Measurements from ENCODE around the gene SLC6A13. TPM values are rescaled to one million over a fixed set of nuclear protein-coding genes. Genes with fewer than 3 reads are reported as not detected.

The SLC6A13 gene
- total RNA-seq, 1 experiment from 2014 or later, result not detected

DNA sequence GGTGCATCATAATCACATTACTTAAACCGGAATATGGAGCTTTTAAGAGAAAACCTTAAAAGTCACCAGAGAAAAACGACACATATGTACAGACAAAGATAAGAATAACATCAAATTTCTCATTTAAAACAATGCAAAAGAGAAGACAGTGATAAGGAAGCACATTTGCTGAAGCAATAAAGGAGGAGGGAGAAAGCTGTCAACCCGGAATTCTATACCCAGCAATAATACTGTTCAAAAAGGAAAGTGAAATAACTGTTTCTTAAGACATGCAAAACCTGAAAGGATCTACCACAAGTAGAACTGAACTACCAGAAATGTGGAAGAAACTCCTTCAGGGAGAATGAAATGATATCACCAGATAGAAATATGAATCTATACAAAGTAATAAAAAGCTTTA is 15.4 kb downstream of the SLC6A13 start:
- Histone ChIP-seq H2AK5ac (ENCODE audit: insufficient read length, low read length) (no peak overlapping the region), H4K8ac (replicated peaks; ENCODE audit: insufficient read length, low read depth, low read length) (no peak overlapping the region), H3K27ac (ENCODE audit: insufficient read length, low read depth, low read length) (no peak overlapping the region), H3K4me1 (ENCODE audit: insufficient read depth, low read length) (no peaks in the 10 kb centered on the region), H3K9ac (ENCODE audit: extremely low read depth, insufficient read length, low read length) (no peak overlapping the region), H4K91ac (ENCODE audit: insufficient read length, low read depth, low read length) (no peak overlapping the region), H3K79me1 (ENCODE audit: insufficient read depth, low read depth, low read length, poor library complexity, severe bottlenecking) (no peaks in the 10 kb centered on the region), H3K56ac (ENCODE audit: insufficient read length, low read depth, low read length) (no peak overlapping the region), H3K4me2 (ENCODE audit: insufficient read depth, insufficient read length, low read length) (no peak overlapping the region), H3K4ac (ENCODE audit: low read depth, low read length) (no peak overlapping the region), H3K27me3 (ENCODE audit: insufficient read depth, low read length) (no peaks in the 10 kb centered on the region), H2AFZ (ENCODE audit: low read length) (no peak overlapping the region), H3K14ac (ENCODE audit: insufficient read depth, low read length) (no peak overlapping the region), H3K79me2 (ENCODE audit: insufficient read depth, low read length) (no peaks in the 10 kb centered on the region), H3T11ph (ENCODE audit: low read length) (no peak overlapping the region), H2BK15ac (ENCODE audit: low read depth, low read length) (no peak overlapping the region), H4K20me1 (ENCODE audit: control insufficient read depth, insufficient read depth, insufficient read length) (no peaks in the 10 kb centered on the region), H3K9me3 (ENCODE audit: control insufficient read depth, low read depth, low read length) (no peaks in the 10 kb centered on the region), H3K23ac (ENCODE audit: insufficient read length, low read depth, low read length) (no peak overlapping the region), H2BK20ac (ENCODE audit: low read depth, low read length, poor library complexity, severe bottlenecking) (no peak overlapping the region), H3K18ac (ENCODE audit: insufficient read length, low read depth, low read length) (no peak overlapping the region), H3K23me2 (ENCODE audit: insufficient read length, low read depth, low read length, poor library complexity, severe bottlenecking) (no peaks in the 10 kb centered on the region), H2BK12ac (ENCODE audit: insufficient read length, low read depth, low read length) (no peak overlapping the region), H2BK120ac (ENCODE audit: low read depth, low read length, poor library complexity, severe bottlenecking) (no peak overlapping the region), H4K5ac (ENCODE audit: insufficient read length, low read depth, low read length) (no peak overlapping the region), H2BK5ac (ENCODE audit: insufficient read length, low read length) (no peak overlapping the region)
- DNase-seq, result no peak
- Mint-ChIP-seq H3K4me1 (peaks cover 0 to 3% of the 10 kb centered on the region in 2 experiments; a peak in 1 of 4 replicates), H3K9me3 (peaks cover 22 to 23% of the 10 kb centered on the region in 2 experiments), H3K27me3 (ENCODE audit: low read depth) (peaks cover 23% of the 10 kb centered on the region), H3K36me3 (ENCODE audit: insufficient read depth in 1 of 3, low read depth in 3 of 3) (peaks cover 0 to 14% (median 2%) of the 10 kb centered on the region in 3 experiments; a peak in 3 of 7 replicates), H3K27ac (no peak overlapping the region), H3K4me3 (no peak overlapping the region)
- WGBS (ENCODE audit: extremely low coverage, insufficient read length, low lambda C conversion rate), result no CpG with 5 or more reads among the region's 3 CpGs
- TF ChIP-seq, protein P1, sequence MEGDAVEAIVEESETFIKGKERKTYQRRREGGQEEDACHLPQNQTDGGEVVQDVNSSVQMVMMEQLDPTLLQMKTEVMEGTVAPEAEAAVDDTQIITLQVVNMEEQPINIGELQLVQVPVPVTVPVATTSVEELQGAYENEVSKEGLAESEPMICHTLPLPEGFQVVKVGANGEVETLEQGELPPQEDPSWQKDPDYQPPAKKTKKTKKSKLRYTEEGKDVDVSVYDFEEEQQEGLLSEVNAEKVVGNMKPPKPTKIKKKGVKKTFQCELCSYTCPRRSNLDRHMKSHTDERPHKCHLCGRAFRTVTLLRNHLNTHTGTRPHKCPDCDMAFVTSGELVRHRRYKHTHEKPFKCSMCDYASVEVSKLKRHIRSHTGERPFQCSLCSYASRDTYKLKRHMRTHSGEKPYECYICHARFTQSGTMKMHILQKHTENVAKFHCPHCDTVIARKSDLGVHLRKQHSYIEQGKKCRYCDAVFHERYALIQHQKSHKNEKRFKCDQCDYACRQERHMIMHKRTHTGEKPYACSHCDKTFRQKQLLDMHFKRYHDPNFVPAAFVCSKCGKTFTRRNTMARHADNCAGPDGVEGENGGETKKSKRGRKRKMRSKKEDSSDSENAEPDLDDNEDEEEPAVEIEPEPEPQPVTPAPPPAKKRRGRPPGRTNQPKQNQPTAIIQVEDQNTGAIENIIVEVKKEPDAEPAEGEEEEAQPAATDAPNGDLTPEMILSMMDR (conservative IDR thresholded peaks at IDR 0.05), result no peak

Measured in H9 (cell line).